Stimulated activated CD4-positive, alpha-beta T cell treated with anti-CD3 and anti-CD28 coated beads, Interleukin-2, amount 100 ng/mL, for 4 hours (primary cell): Measurements from ENCODE around the gene TLE5.
"Not testable (repeated sequence)": the region's sequence is repeated elsewhere in the genome, so short reads cannot be mapped to it uniquely, and the experiment has no call there.

Experiments used
- DNase-seq: peaks from one replicate; pipeline ENCODE4 v3.0.0-alpha.2; 2020; ENCODE audit warnings: low read depth

The TLE5 gene

GRCh38 chr19:3096267-3096901, 34.1 kb upstream of the TLE5 start:
- no peak for DNase-seq

GRCh38 chr19:3095441-3096191, 33.3 kb upstream of the TLE5 start:
- peak; percentile 76 for DNase-seq

- no peak for DNase-seq
Measured at GRCh38 chr19:3094601-3095440, 32.5 kb upstream of the TLE5 start.

GRCh38 chr19:3089299-3089855, 27.1 kb upstream of the TLE5 start:
- not testable (repeated sequence) for DNase-seq

- DNase-seq, result no peak
Measured at GRCh38 chr19:3087769-3088168, 25.5 kb upstream of the TLE5 start.

- DNase-seq, result no peak
Measured at GRCh38 chr19:3084943-3085342, 22.6 kb upstream of the TLE5 start.

GRCh38 chr19:3083964-3084363, 21.7 kb upstream of the TLE5 start:
- DNase-seq, result no peak

- no peak for DNase-seq
Measured at GRCh38 chr19:3082331-3082730, 20.0 kb upstream of the TLE5 start.

GRCh38 chr19:3080286-3080685, 18.0 kb upstream of the TLE5 start:
- no peak for DNase-seq

GRCh38 chr19:3079578-3079977, 17.3 kb upstream of the TLE5 start:
- no peak for DNase-seq

- DNase-seq, result peak; percentile 68
Measured at GRCh38 chr19:3075605-3076431, 13.5 kb upstream of the TLE5 start.

GRCh38 chr19:3073931-3074595, 11.8 kb upstream of the TLE5 start:
- DNase-seq, result no peak

- DNase-seq, result no peak
Measured at GRCh38 chr19:3073159-3073563, 10.9 kb upstream of the TLE5 start.

GRCh38 chr19:3071768-3072167, 9.5 kb upstream of the TLE5 start:
- DNase-seq, result no peak

- no peak for DNase-seq
Measured at GRCh38 chr19:3068071-3068470, 5.8 kb upstream of the TLE5 start.

GRCh38 chr19:3067563-3067962, 5.3 kb upstream of the TLE5 start:
- no peak for DNase-seq

GRCh38 chr19:3066482-3067049, 4.3 kb upstream of the TLE5 start:
- DNase-seq, result no peak

GRCh38 chr19:3065675-3066357, 3.5 kb upstream of the TLE5 start:
- no peak for DNase-seq

- no peak for DNase-seq
Measured at GRCh38 chr19:3064011-3064330, 1.7 kb upstream of the TLE5 start.
